DOHH2 (cell line): ENCODE results near the gene ZNF544.

Experiments used
- H3F3A ChIP-seq: fragments of 200-600 bp; sonication (generic), shearing (Covaris generic); 2 replicates; pipeline ENCODE4 v1.6.0; 2016; ENCODE audit warnings: antibody characterized with exemption, mild to moderate bottlenecking; ENCODE audit not compliant: control insufficient read depth, insufficient read depth
- H3K27ac ChIP-seq: fragments of 200-600 bp; sonication (generic); 2 replicates; pipeline ENCODE4 v1.5.1; 2014; ENCODE audit warnings: low read depth, mild to moderate bottlenecking, low read length, moderate library complexity
- H3K27me3 ChIP-seq: fragments of 200-600 bp; sonication (generic); 2 replicates; pipeline ENCODE4 v1.6.1; 2014; ENCODE audit warnings: mild to moderate bottlenecking, low read length, mixed read lengths; ENCODE audit not compliant: control insufficient read depth
- H3K36me3 ChIP-seq: fragments of 200-600 bp; sonication (generic); 2 replicates; pipeline ENCODE4 v1.6.1; 2014; ENCODE audit warnings: mild to moderate bottlenecking, low read length, moderate library complexity, mixed read lengths; ENCODE audit not compliant: control insufficient read depth
- H3K4me1 ChIP-seq: fragments of 200-600 bp; sonication (generic); 2 replicates; pipeline ENCODE4 v1.6.1; 2014; ENCODE audit warnings: mild to moderate bottlenecking, low read length, mixed read lengths; ENCODE audit not compliant: control insufficient read depth
- H3K4me2 ChIP-seq: fragments of 200-600 bp; sonication (generic); 2 replicates; pipeline ENCODE4 v1.6.0; 2014; ENCODE audit warnings: mild to moderate bottlenecking, low read length, moderate library complexity
- H3K4me3 ChIP-seq: fragments of 200-600 bp; sonication (generic); 2 replicates; pipeline ENCODE4 v1.5.1; 2014; ENCODE audit warnings: mild to moderate bottlenecking, low read length, mixed read lengths
- H3K79me2 ChIP-seq: fragments of 200-600 bp; sonication (generic); 2 replicates; pipeline ENCODE4 v1.6.1; 2014; ENCODE audit warnings: mild to moderate bottlenecking, low read length, mixed read lengths; ENCODE audit not compliant: control insufficient read depth
- H3K9me2 ChIP-seq: fragments of 200-600 bp; sonication (generic); replicated peaks from 2 replicates; pipeline ENCODE4 v1.6.1; 2014; ENCODE audit warnings: mild to moderate bottlenecking, low read length, mixed read lengths; ENCODE audit not compliant: control insufficient read depth
- H3K9me3 ChIP-seq: fragments of 200-600 bp; sonication (generic); 2 replicates; pipeline ENCODE4 v1.6.1; 2014; ENCODE audit warnings: antibody characterized with exemption, low read length, mixed read lengths; ENCODE audit not compliant: control insufficient read depth, insufficient read depth
- H4K20me1 ChIP-seq: fragments of 200-600 bp; sonication (generic); 2 replicates; pipeline ENCODE4 v1.6.0; 2014; ENCODE audit warnings: low read depth, mild to moderate bottlenecking, antibody characterized with exemption, low read length, moderate library complexity; ENCODE audit not compliant: control insufficient read depth, insufficient read depth
- CTCF ChIP-seq: fragments of 200-600 bp; sonication (generic); IDR thresholded peaks from one replicate; pipeline ENCODE4 v1.5.1; 2014; ENCODE audit warnings: antibody characterized with exemption, mild to moderate bottlenecking, low read depth, low read length; ENCODE audit not compliant: poor library complexity, severe bottlenecking
- EZH2phosphoT487 ChIP-seq: fragments of 200-600 bp; sonication (generic); IDR thresholded peaks from 2 replicates; pipeline ENCODE4 v1.6.1; 2017; ENCODE audit warnings: borderline replicate concordance, mild to moderate bottlenecking, antibody characterized with exemption, low read length, moderate library complexity, mixed read lengths

The ZNF544 gene

GRCh38 chr19:58268344-58268743 lies 39.6 kb downstream of the ZNF544 start:
- no peaks in the 10 kb centered on the region for H3K79me2 ChIP-seq
- H3K27ac ChIP-seq: no peak overlapping the region
- peaks cover 3% of the 10 kb centered on the region; the same call in 1 of the 2 replicates for H3K36me3 ChIP-seq
- no peaks in the 10 kb centered on the region for H3K27me3 ChIP-seq
- no peaks in the 10 kb centered on the region for H4K20me1 ChIP-seq
- H3K9me2 ChIP-seq: no peaks in the 10 kb centered on the region
- H3K4me2 ChIP-seq: no peak overlapping the region
- no peaks in the 10 kb centered on the region for H3K4me1 ChIP-seq
- H3K9me3 ChIP-seq: peaks cover 34% of the 10 kb centered on the region
- no peak overlapping the region for H3K4me3 ChIP-seq
- TF ChIP-seq EZH2phosphoT487 (no peak), CTCF (no peak)
- no peaks in the 10 kb centered on the region for H3F3A ChIP-seq

- Histone ChIP-seq H3K27me3 (no peaks in the 10 kb centered on the region), H3K27ac (no peak overlapping the region), H3K4me2 (no peak overlapping the region), H3K4me1 (peaks cover 9% of the 10 kb centered on the region), H3K79me2 (peaks cover 14% of the 10 kb centered on the region), H3K36me3 (peaks cover 6% of the 10 kb centered on the region), H3F3A (no peaks in the 10 kb centered on the region), H3K4me3 (no peak overlapping the region), H4K20me1 (no peaks in the 10 kb centered on the region), H3K9me2 (no peaks in the 10 kb centered on the region), H3K9me3 (peaks cover 21% of the 10 kb centered on the region)
- TF ChIP-seq EZH2phosphoT487: no peak
- TF ChIP-seq CTCF: no peak
These were observed 46.1 kb downstream of the ZNF544 start for GRCh38 chr19:58274771-58275201.

- Histone ChIP-seq H3K9me2 (no peaks in the 10 kb centered on the region), H3F3A (no peaks in the 10 kb centered on the region), H3K4me1 (peaks cover 13% of the 10 kb centered on the region), H3K79me2 (peaks cover 21% of the 10 kb centered on the region), H3K9me3 (peaks cover 23% of the 10 kb centered on the region), H3K4me2 (no peak overlapping the region), H3K27me3 (no peaks in the 10 kb centered on the region), H4K20me1 (no peaks in the 10 kb centered on the region), H3K4me3 (no peak overlapping the region), H3K36me3 (peaks cover 13% of the 10 kb centered on the region), H3K27ac (no peak overlapping the region)
- no peak for TF ChIP-seq EZH2phosphoT487
- TF ChIP-seq CTCF: no peak
These were observed 46.9 kb downstream of the ZNF544 start for GRCh38 chr19:58275564-58275963.

- TF ChIP-seq EZH2phosphoT487 (no peak), CTCF (no peak)
- no peaks in the 10 kb centered on the region for H4K20me1 ChIP-seq
- peaks cover 22% of the 10 kb centered on the region for H3K36me3 ChIP-seq
- peaks cover 13% of the 10 kb centered on the region for H3K4me1 ChIP-seq
- H3K4me3 ChIP-seq: no peak overlapping the region
- H3F3A ChIP-seq: no peaks in the 10 kb centered on the region
- no peak overlapping the region for H3K27ac ChIP-seq
- peaks cover 32% of the 10 kb centered on the region for H3K79me2 ChIP-seq
- peaks cover 12% of the 10 kb centered on the region for H3K9me3 ChIP-seq
- no peaks in the 10 kb centered on the region for H3K9me2 ChIP-seq
- H3K4me2 ChIP-seq: no peak overlapping the region
- H3K27me3 ChIP-seq: no peaks in the 10 kb centered on the region
These were observed 48.5 kb downstream of the ZNF544 start for GRCh38 chr19:58277197-58277596.
